A549 (cell line): Measurements from ENCODE around the gene PI4KB. TPM values are rescaled to one million over a fixed set of nuclear protein-coding genes. Genes with fewer than 3 reads are reported as not detected.

Experiments used
- ATAC-seq, 2 experiments: fragments of 200-7000 bp in 1 of 2; fragments of >200 bp in 1 of 2; cut with Nextera tagmentation in 1 of 2; cut with Tn5 transposase in 1 of 2; 3 replicates each; pipeline versions ENCODE4 v1.8.0 to v1.9.1; 2018 to 2020; ENCODE audit warnings: mild to moderate bottlenecking in 1 of 2, moderate library complexity in 1 of 2
- CTCF ChIA-PET: fragments of 300-600 bp; sonication (Branson Sonifier 250); formaldehyde crosslinking; extraction: SDS; loops from one replicate; lab custom pipeline; 2021; ENCODE audit warnings: antibody characterized with exemption, inconsistent platforms; lab: Yijun Ruan, JAX
- POLR2A ChIA-PET: fragments of 350-600 bp; formaldehyde crosslinking; extraction: SDS; loops from one replicate; lab custom pipeline; 2021; ENCODE audit warnings: antibody characterized with exemption, inconsistent platforms; lab: Yijun Ruan, JAX
- DNase-seq, 2 experiments: peaks; one replicate each; pipeline versions ENCODE4 v3.0.0 to v3.0.0-alpha.2; 2011 to 2016; ENCODE audit warnings: low read depth in 1 of 2, low spot score in 1 of 2
- FAIRE-seq: peaks from 2 replicates; lab custom pipeline; 2011; peaks lifted over from hg19 to GRCh38; lab: Jason Lieb, UNC
- H3K27ac ChIP-seq, 2 experiments: fragments of >200 bp; sonication (Bioruptor Twin); formaldehyde crosslinking; 3 replicates each; pipeline ENCODE4 v1.5.1; 2016 to 2017
- H3K4me1 ChIP-seq: fragments of >200 bp; sonication (Bioruptor Twin); formaldehyde crosslinking; 3 replicates; pipeline ENCODE4 v1.6.1; 2016
- H3K4me2 ChIP-seq: fragments of >200 bp; sonication (Bioruptor Twin); formaldehyde crosslinking; 3 replicates; pipeline ENCODE4 v1.6.1; 2016
- H3K4me3 ChIP-seq: fragments of >200 bp; sonication (Bioruptor Twin); formaldehyde crosslinking; 3 replicates; pipeline ENCODE4 v1.5.1; 2016
- H3K9me3 ChIP-seq: fragments of >200 bp; sonication (Bioruptor Twin); formaldehyde crosslinking; 3 replicates; pipeline ENCODE4 v1.6.1; 2016
- CBX2 ChIP-seq: fragments of 200-600 bp; sonication (generic); IDR thresholded peaks from 2 replicates; pipeline ENCODE4 v1.6.1; 2016; ENCODE audit warnings: low read depth, mild to moderate bottlenecking, borderline replicate concordance
- CBX8 ChIP-seq: fragments of 200-600 bp; sonication (generic); IDR thresholded peaks from 2 replicates; pipeline ENCODE4 v1.6.1; 2016
- FOSB ChIP-seq: fragments of 250-450 bp; sonication (Bioruptor Pico); IDR thresholded peaks from 2 replicates; pipeline ENCODE4 v1.5.0; 2020; ENCODE audit warnings: mild to moderate bottlenecking, moderate library complexity
- HEYL ChIP-seq: fragments of 250-450 bp; sonication (Bioruptor Pico); IDR thresholded peaks from 2 replicates; pipeline ENCODE4 v1.8.0; 2021; ENCODE audit warnings: mild to moderate bottlenecking, moderate library complexity
- KDM1A ChIP-seq: fragments of 200-600 bp; sonication (generic); IDR thresholded peaks from 2 replicates; pipeline ENCODE4 v1.6.1; 2016; ENCODE audit warnings: low read depth, mild to moderate bottlenecking
- NFE2L2 ChIP-seq: fragments of 150-350 bp; conservative IDR thresholded peaks from 2 replicates; pipeline ENCODE4 v1.6.1; 2014; ENCODE audit warnings: low read length
- NR3C1 ChIP-seq: fragments of >200 bp; sonication (Bioruptor Twin); formaldehyde crosslinking; IDR thresholded peaks from 3 replicates; pipeline ENCODE4 v1.6.1; 2017
- PHF8 ChIP-seq: fragments of 200-600 bp; sonication (generic); IDR thresholded peaks from 2 replicates; pipeline ENCODE4 v1.6.1; 2016; ENCODE audit warnings: low read depth, mild to moderate bottlenecking, antibody characterized with exemption, moderate library complexity, borderline replicate concordance
- POLR2AphosphoS2 ChIP-seq: conservative IDR thresholded peaks from 2 replicates; pipeline ENCODE4 v1.6.1; 2012; ENCODE audit warnings: low read length, improper control_type of control experiment, inconsistent platforms
- RARB ChIP-seq: fragments of 250-450 bp; sonication (Bioruptor Pico); IDR thresholded peaks from 2 replicates; pipeline ENCODE4 v1.8.0; 2021; ENCODE audit warnings: mild to moderate bottlenecking, moderate library complexity
- TFCP2L1 ChIP-seq: fragments of 250-450 bp; sonication (Bioruptor Pico); IDR thresholded peaks from 2 replicates; pipeline ENCODE4 v1.5.0; 2021; ENCODE audit warnings: mild to moderate bottlenecking
- ZNF302 ChIP-seq: fragments of 250-450 bp; sonication (Bioruptor Pico); IDR thresholded peaks from 2 replicates; pipeline ENCODE4 v1.9.0; 2021; ENCODE audit warnings: inconsistent platforms, mild to moderate bottlenecking, moderate library complexity
- WGBS: methylation state at CpG from one replicate; pipeline ENCODE4 v1.1.6; 2017; ENCODE audit errors: missing lambda C conversion rate; 5-methylcytosine and 5-hydroxymethylcytosine counted together
- polyA plus RNA-seq, 4 experiments: library from polyadenylated mRNA; depleted of rRNA in 3 of 4; stranded (reverse); fragments of >200 nt; fragmentation: RNase III in 1 of 4; extraction: RNeasy Plus Mini Kit Qiagen cat#74134 plus additional on column Dnase treatment in 1 of 4; gene quantifications; 2 replicates in 3 of 4; 3 replicates in 1 of 4; pipeline ENCODE4 v1.2.3, GENCODE V29; 2011 to 2017
- TF ChIP-seq, protein P1 (sequence below): fragments of >200 bp; sonication (Bioruptor Twin); formaldehyde crosslinking; IDR thresholded peaks from 3 replicates; pipeline ENCODE4 v1.5.1; 2016
- TF ChIP-seq, protein P2 (sequence below): IDR thresholded peaks from 2 replicates; pipeline ENCODE4 v1.6.1; 2012
- TF ChIP-seq, protein P3 (sequence below): fragments of 200-600 bp; sonication (generic); IDR thresholded peaks from 2 replicates; pipeline ENCODE4 v1.6.1; 2016; ENCODE audit warnings: antibody characterized with exemption, mild to moderate bottlenecking, moderate library complexity

Gene PI4KB
- polyA plus RNA-seq, 2 of the 4 experiments (the other 2 are of a cell fraction), result 26.8 to 34.4 TPM

DNA sequence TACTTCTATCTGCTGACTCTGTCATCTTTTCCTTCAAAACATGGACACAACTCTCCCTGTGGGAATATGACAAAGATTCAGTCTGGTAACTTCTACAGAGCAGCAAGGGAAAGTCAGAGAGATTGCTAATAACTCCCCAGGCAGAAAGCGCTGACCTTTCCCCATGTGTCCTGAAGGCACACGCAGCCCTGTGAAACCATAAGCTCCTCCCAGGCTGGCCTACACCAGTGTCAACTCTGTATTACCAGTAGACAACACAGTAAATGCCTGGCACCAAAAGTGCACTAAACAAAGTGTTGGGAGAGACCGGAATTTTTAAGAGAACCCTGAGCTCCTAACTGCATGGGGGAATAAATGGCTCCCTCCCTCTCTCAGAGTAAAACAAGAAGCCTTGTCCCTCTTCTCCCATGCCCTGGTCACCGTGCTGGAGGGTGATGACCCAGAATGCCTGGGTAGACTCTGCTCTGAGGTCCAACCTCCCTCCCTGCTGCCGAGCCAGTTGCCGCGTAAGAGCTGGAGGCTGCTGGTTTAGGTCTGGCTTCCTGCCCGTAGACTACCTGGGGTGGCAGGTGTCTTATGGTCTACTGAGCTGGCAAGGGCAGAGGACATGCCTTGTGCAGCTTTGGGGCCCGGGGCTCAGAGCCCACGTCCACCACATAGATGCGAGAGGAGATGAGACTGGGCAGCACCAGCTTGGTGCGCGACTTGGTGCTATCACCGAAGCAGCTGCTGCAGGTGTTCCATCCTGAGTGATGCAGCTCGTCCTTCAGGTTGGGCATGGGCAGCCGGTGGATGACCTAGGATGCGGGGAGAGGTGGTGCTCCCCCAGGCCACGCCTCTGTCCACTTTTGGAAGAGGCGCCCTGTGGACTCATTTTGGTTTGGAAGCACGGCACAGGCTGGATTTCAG, 41.4 kb upstream of the PI4KB start:
- no peak for TF ChIP-seq KDM1A
- TF ChIP-seq HEYL (CRISPR knock-in tag), result no peak
- TF ChIP-seq CBX2, result no peak
- TF ChIP-seq TFCP2L1, result no peak
- TF ChIP-seq ZNF302, result no peak
- TF ChIP-seq, protein P1, sequence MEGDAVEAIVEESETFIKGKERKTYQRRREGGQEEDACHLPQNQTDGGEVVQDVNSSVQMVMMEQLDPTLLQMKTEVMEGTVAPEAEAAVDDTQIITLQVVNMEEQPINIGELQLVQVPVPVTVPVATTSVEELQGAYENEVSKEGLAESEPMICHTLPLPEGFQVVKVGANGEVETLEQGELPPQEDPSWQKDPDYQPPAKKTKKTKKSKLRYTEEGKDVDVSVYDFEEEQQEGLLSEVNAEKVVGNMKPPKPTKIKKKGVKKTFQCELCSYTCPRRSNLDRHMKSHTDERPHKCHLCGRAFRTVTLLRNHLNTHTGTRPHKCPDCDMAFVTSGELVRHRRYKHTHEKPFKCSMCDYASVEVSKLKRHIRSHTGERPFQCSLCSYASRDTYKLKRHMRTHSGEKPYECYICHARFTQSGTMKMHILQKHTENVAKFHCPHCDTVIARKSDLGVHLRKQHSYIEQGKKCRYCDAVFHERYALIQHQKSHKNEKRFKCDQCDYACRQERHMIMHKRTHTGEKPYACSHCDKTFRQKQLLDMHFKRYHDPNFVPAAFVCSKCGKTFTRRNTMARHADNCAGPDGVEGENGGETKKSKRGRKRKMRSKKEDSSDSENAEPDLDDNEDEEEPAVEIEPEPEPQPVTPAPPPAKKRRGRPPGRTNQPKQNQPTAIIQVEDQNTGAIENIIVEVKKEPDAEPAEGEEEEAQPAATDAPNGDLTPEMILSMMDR, result no peak
- no peak for TF ChIP-seq PHF8
- no peak for TF ChIP-seq CBX8
- TF ChIP-seq NR3C1, result no peak
- TF ChIP-seq, protein P2, sequence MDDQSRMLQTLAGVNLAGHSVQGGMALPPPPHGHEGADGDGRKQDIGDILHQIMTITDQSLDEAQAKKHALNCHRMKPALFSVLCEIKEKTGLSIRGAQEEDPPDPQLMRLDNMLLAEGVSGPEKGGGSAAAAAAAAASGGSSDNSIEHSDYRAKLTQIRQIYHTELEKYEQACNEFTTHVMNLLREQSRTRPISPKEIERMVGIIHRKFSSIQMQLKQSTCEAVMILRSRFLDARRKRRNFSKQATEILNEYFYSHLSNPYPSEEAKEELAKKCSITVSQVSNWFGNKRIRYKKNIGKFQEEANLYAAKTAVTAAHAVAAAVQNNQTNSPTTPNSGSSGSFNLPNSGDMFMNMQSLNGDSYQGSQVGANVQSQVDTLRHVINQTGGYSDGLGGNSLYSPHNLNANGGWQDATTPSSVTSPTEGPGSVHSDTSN, result no peak
- no peak for TF ChIP-seq POLR2AphosphoS2
- no peak for TF ChIP-seq NFE2L2
- TF ChIP-seq RARB (CRISPR knock-in tag), result no peak
- no peak overlapping the region for H3K4me2 ChIP-seq
- ChIA-PET POLR2A (interaction anchor here (0.5 kb wide), 1 partner anchor 87 kb away, joined by 3 read pairs; no protein-coding TSS in a partner anchor), CTCF (interaction anchor here (0.9 to 3.2 kb wide), 5 partner anchors 8 to 68 kb away, joined by 3 to 17 read pairs (median 4); no protein-coding TSS in a partner anchor)
- no peak overlapping the region for H3K27ac ChIP-seq
- H3K4me1 ChIP-seq, result peaks cover 35% of the 10 kb centered on the region
- H3K9me3 ChIP-seq, result no peaks in the 10 kb centered on the region; the same call in 2 of the 3 replicates
- DNase-seq (no peak), FAIRE-seq (no peak), ATAC-seq (no peak)
- H3K4me3 ChIP-seq, result no peak overlapping the region
- WGBS, result 79% methylated on average over 17 of the region's 20 CpGs

DNA sequence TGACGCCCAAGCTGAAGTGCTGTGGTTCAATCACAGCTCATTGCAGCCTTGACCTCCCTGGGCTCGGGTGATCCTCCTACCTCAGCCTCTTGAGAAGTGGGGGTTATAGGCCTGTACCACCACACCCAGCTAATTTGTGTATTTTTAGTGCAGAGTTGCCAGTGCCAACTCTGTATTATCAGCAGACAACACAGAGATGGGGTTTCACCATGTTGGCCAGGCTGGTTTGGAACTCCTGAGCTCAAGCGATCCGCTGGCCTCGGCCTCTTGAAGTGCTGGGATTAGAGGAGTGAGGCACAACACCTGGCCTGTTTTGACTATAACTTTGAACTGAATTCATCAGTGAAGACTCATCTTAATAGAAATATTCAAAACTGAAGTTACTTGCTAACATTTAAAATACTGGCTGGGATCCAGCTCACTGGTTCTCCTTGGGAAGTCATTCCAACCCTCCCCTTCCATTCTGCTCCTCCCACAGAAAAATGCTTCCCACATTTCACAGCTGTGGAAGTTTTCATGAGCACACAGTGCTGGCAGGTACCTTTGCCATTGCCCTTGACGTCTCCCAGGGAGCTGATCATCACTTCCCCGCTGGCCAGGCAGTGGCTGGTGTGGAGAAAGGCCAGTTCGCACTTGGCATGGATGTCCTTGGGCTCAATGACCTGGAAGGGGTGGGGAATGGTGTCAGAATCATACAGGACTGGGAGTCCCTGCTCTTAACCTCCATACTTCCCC, 40.6 kb upstream of the PI4KB start:
- Histone ChIP-seq H3K9me3 (peaks cover 8% of the 10 kb centered on the region), H3K4me1 (peaks cover 29% of the 10 kb centered on the region), H3K27ac (no peak overlapping the region), H3K4me2 (no peak overlapping the region), H3K4me3 (no peak overlapping the region)
- ChIA-PET POLR2A (interaction anchor here (0.5 kb wide), 1 partner anchor 88 kb away, joined by 3 read pairs; no protein-coding TSS in a partner anchor), CTCF (interaction anchor here (0.6 to 3.2 kb wide), 4 partner anchors 9 to 1133 kb away, joined by 3 to 17 read pairs (median 4); no protein-coding TSS in a partner anchor)
- WGBS, result 81% methylated on average over 8 of the region's 8 CpGs
- DNase-seq (no peak), ATAC-seq (no peak), FAIRE-seq (no peak)
- TF ChIP-seq FOSB (CRISPR knock-in tag), result no peak
- TF ChIP-seq, protein P3, sequence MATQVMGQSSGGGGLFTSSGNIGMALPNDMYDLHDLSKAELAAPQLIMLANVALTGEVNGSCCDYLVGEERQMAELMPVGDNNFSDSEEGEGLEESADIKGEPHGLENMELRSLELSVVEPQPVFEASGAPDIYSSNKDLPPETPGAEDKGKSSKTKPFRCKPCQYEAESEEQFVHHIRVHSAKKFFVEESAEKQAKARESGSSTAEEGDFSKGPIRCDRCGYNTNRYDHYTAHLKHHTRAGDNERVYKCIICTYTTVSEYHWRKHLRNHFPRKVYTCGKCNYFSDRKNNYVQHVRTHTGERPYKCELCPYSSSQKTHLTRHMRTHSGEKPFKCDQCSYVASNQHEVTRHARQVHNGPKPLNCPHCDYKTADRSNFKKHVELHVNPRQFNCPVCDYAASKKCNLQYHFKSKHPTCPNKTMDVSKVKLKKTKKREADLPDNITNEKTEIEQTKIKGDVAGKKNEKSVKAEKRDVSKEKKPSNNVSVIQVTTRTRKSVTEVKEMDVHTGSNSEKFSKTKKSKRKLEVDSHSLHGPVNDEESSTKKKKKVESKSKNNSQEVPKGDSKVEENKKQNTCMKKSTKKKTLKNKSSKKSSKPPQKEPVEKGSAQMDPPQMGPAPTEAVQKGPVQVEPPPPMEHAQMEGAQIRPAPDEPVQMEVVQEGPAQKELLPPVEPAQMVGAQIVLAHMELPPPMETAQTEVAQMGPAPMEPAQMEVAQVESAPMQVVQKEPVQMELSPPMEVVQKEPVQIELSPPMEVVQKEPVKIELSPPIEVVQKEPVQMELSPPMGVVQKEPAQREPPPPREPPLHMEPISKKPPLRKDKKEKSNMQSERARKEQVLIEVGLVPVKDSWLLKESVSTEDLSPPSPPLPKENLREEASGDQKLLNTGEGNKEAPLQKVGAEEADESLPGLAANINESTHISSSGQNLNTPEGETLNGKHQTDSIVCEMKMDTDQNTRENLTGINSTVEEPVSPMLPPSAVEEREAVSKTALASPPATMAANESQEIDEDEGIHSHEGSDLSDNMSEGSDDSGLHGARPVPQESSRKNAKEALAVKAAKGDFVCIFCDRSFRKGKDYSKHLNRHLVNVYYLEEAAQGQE, result no peak
